Measurements from ENCODE around the gene RAB7A.

RAB7A gene

DNA sequence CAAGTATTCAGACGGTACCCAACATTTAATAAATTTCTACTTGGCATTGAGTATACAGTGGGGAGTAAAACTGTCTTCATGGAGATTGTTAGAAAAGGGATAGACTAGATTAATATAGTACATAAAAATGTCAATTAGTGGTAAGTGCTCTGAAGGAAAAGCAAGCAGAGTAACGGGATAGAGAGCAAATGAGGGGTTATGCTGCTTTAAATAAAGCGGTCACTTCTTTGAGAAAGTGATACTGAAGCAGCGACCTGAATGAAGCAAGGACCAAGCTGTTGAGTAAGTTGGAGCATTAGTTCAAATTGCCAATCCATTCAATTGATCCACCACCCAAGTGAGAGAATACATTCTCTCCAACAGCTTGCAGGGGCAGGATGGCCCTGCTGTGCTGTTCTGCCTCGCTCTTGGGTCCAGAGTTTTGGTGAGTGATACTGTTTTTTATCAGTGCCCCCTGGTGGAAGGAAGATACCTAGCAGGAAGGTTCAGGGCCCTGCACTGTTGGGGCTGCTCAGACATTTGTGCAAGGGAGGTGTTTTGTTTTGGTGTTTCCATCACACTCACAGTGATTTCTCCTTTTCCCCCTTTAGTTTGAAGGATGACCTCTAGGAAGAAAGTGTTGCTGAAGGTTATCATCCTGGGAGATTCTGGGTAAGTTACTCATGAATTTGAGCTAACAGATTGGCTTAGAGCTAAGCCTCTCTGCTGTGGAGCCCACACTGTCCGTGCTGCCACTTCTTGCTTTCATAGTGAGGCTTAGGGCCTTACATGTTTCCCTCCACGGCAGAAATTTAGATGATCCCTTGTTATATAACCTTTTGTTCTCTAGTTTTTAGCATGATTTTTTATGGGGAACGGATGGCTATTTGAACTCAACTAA lies 69.0 kb downstream of the RAB7A start:
- peak; percentile 59 for DNase-seq

DNA sequence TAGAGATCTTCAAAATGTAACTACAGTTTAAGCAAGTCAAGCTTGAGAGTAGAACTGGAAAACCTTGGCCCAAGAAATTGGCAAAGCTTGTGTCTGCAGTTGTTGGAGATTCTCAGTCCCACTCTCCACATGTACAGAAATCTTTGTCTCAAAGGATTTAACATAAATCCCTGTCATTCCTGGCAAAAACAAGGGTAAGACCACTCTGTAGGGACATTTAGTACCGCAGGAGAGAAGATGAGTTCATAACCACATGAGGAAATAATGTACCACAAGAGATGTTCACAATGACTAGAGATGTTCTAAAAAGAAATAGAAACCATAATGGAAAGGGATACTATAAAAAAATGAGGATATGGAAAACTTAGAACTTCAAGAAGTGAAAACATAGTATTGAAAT lies 73.7 kb downstream of the RAB7A start:
- DNase-seq, result no peak

- DNase-seq, result no peak
Measured at GRCh38 chr3:128800241-128801187, 74.5 kb downstream of the RAB7A start.

DNA sequence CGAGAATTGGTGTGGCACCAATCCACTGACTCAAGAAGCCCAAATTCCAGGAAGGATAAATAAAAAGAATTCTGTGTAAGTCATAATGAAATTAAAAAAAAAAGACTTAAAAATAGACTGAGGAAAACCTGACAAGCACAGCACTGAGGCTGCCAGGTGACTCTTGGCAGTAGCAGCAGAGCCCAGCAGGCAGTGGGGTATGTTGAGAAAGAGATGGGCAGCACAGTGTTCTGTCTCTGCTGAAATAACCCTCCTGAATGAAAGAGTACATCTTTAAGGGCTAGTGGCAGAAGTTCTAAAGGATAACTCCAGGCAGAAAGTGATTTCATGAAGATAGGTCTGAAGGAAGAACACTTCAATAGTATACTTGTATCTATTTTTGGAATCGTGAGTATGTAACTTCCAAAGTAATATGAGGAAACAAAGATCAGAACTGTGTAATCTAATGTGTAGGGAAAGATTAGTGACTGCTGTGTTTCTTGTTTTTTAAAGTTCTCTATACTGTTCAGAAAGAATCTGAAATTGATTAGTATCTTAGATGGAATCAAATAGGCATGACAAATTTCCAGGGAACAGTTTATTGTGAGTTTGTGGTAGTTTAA lies 75.9 kb downstream of the RAB7A start:
- DNase-seq, result no peak

- no peak for DNase-seq
Measured at GRCh38 chr3:128803307-128803706, 77.3 kb downstream of the RAB7A start.

DNA sequence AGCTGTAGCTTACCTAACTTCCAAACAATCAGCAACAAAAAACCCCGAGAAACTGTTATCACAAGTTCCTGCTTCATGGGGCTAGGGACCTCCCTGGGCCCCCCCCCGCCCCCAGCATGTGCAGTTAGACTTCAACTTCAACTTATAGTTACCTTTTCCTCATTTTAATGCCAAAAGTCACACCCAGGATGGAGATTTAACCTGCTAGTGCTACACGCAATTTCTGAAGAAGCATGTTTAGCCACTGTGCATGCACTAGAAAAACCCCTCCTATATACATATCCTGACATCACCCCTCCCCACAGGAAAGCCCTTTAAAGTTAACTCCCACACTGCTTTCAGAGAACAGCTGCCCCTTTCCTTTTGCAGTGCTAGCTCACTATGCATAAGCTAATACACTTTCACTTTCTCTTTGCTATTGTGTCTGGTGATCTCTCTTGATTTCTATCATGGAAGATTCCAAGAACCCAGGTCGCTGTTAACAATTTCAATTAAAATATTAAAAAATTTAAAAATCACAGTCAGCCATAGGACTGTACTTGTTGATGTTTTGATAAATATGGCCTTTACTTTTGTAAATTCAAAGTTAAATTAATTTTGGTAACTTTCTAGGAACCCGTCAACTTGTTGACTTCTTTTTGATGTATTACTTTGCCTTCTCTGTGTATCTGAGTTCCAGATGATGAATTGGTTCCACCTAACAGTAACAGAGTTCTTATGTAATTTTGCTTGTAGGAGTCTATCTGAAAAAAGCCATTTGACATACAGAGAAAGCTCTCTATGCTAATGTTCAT lies 78.2 kb downstream of the RAB7A start:
- DNase-seq, result peak; percentile 39

DNA sequence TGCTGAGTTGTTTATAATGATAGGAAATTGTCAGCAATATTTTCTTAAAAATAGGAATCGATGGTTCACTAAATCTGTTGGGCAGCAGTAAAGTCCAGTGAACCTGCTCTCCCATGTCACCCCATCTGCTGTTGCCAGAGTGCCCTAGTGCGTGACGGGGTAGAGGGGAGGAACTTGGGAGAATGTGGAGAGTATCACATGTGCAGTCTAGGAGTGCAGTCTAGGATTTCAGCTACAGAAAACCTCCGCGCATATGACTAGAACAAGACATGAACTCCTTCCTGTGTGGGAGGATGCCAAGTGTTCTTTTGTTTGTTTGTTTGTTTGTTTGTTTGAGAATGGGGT lies 78.8 kb downstream of the RAB7A start:
- no peak for DNase-seq

- DNase-seq, result no peak
Measured at GRCh38 chr3:128805772-128806171, 79.8 kb downstream of the RAB7A start.

DNA sequence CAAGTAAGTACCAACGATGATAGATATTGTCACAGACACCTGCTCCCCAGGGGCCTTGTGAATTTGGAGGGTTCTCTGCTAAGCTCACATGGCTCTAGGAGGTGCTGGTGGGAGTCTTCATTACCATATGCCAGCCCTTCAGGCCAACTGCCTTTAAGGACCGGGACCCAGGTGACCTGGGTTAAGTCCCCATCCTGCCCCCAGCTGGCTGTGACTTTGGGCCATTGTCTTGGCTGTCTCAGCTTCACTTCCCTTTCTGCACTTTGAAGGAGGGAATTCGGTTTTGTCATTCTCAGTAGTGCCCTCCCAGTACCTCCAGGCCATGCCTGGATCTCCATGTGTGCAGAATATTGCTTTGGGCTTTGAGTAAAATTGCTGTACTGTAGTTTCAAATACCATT lies 80.6 kb downstream of the RAB7A start:
- no peak for DNase-seq

DNA sequence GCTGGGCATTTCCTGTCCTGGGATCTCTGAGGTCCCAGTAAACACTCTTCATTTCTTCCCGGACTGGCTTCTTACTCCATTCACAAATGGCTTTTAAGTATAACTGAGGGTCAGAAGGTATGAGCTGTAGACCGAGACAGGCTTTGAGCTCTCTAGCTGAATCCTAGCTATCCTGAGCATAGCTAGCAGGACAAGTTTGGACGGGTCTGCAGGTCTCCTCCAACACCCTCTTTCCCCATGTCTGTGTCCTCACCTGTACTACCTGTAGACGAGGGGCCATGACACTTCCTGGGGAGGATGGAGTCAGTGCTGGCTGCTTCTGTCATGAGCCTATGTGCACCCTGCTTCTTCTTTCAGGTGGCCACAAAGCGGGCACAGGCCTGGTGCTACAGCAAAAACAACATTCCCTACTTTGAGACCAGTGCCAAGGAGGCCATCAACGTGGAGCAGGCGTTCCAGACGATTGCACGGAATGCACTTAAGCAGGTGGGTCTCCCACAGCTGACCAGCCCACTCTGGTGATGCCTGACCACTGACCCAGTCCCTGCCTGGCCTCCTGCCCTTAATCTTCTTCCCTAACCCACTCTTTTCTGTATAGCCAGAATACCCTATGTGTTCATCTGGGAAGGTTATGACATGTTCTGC lies 81.3 kb downstream of the RAB7A start:
- no peak for DNase-seq

DNA sequence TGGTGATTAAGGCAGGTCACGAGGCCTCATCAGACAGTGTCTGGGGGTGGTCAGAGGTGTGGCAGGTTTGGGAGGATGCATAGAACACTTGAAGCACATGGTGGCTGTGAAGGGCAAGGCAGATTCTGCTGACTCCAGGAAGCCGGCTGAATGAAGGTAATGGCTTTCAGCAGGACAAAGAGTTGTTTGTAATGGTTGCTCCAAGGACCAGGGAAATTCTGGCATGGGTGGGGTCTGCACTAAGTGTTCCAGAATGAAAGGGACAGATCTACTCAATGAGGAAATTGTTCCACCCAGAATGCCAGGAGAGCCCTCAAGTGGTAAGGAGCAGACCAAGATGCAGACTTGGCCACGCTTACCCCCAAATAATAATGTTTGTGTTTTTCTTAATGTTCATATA lies 82.7 kb downstream of the RAB7A start:
- DNase-seq, result no peak

DNA sequence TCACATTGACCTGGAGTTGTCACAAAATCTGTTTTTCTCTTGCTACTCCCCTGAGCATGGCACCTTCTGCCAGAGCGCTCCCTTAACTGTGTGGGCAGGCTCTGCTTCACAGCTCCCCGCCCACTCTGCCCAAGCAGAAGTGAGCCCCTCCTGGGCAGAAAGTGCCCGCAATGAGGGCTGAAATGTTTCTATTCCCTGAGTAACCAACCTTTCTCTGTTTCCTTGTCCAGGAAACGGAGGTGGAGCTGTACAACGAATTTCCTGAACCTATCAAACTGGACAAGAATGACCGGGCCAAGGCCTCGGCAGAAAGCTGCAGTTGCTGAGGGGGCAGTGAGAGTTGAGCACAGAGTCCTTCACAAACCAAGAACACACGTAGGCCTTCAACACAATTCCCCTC lies 87.1 kb downstream of the RAB7A start:
- DNase-seq, result no peak

DNA sequence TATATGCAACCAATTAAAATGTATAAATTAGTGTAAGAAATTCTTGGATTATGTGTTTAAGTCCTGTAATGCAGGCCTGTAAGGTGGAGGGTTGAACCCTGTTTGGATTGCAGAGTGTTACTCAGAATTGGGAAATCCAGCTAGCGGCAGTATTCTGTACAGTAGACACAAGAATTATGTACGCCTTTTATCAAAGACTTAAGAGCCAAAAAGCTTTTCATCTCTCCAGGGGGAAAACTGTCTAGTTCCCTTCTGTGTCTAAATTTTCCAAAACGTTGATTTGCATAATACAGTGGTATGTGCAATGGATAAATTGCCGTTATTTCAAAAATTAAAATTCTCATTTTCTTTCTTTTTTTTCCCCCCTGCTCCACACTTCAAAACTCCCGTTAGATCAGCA lies 88.1 kb downstream of the RAB7A start:
- no peak for DNase-seq

DNA sequence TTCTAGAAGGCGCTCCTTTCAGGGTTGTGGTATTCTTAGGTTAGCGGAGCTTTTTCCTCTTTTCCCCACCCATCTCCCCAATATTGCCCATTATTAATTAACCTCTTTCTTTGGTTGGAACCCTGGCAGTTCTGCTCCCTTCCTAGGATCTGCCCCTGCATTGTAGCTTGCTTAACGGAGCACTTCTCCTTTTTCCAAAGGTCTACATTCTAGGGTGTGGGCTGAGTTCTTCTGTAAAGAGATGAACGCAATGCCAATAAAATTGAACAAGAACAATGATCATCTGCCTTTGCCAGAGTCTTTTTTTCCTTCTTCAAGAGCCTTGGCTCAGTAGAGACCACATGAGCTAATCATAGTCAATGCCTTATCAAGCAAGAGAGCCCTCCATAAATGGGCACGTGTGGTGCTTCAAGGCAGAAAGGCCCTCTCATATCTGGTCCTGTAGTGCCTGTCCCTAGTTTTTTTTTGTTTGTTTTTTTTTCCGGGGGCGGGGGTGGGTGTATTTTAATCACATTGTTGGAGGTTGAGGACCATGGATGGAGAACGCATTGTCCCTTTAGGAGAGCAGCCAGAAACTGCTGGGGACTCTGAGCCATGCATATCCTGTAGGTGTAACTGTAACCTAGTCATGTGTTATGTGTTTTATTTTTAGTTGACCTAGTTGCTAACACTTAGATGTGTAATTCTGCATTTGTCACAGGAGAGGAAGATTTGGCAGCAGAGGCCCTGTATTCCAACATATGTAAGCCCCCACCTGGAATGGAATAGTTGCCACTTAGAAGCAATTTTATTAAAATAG lies 88.7 kb downstream of the RAB7A start:
- no peak for DNase-seq

DNA sequence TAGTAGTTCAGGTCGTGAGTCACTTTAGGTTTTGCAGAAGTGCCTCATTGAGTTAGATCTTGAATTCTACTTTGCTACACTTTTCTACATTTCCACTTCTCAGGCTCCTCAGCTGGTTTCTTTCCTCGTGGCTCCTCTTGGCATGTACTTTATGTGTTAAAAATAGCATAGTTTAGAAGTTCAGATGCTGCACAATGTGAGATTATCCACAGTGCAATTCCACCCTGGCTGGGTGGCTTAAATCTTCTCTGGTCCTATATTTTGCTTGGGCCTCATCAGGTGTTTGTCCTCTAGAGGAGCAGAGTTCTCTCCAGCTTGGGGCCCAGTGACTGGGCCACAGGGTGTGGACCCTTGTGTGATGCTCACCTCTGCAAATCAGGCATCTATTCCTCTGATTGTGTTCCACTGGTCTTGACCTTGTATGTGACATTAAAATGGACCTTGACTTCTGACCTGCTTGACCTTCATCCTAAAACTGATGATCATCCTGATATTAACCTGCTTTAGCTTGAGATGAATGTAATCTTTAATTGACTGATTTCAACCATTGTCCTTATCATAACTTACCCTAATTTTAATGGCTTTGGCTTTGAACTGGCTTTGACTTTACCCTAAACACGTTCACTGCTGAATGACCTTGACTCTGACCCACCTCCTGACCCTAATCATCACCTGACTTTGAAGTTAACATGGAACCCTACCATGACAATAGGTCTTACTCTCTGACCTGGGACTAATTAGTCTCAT lies 89.5 kb downstream of the RAB7A start:
- DNase-seq, result no peak

DNA sequence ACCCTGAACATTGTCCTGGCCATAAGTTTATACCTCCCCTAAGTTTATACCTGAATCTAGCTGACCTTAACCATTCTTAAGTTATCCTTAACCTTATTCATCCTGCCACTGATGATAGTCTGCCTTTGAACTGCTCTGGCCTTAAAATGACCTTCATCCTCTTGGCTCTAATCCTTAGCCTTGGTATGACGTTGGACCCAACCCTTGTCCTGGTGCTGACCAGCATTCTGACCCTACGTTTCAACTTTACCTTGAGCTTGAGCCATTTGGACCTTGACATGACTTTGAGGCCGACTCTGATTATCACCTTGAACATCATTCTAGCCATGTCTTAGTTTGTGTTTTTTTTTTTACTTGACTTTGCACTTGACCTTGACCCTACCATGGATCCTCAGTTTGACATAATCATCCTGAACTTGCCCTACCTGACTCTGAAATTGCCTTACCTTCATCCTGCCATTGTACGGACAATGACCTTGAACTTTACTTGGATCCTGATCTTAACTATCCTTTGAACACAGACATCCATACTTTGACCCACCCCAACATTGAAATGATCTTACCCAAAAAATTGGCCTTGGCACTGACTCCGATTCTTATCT lies 92.3 kb downstream of the RAB7A start:
- no peak for DNase-seq

DNA sequence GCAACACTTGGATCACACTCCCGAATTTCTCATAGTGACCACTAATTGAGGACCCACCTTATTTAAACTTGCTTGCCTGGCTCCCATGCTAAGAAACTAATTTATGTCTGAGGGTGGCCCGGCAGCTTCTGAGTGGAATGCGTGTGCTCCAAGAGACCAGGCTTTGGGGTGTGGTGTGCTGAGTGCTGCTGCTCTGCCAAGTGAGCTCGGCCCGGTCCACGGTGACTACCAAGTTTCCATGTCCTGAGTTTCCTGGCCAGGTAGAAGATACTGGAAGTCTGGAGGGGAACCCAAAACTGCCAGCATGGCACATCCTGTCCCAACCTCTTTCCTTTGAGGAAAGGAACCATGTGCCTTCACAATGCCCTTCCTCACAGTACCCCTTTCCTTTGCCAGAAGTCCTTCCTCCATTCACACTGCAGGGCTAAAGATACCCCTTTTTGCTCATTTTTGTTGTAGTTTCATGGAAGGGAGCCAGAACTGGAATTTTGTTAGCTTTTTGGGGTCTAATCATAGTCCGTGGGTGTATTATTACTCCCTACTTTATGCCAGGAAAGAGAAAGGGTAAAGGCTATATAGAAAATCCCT lies 94.4 kb downstream of the RAB7A start:
- no peak for DNase-seq

DNA sequence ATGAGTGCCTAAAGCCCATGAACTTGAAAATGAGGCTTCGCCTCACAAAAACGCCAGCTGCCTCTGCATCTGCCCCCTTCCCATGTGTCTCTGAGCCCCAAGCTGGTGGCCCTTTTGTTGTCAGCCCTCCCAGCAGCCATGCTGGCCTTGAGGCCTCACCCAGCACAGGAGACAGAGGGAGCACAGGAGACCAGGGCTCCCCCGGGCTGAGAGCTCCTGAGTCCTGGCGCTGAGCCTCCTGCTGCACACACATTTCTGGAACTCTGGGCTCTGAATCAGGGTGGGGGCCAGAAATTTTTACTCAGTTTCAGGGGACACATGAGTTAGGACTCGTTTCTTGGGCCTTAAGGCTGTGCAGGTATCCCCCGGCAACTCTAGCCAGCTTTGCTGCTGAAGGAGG lies 97.0 kb downstream of the RAB7A start:
- no peak for DNase-seq

DNA sequence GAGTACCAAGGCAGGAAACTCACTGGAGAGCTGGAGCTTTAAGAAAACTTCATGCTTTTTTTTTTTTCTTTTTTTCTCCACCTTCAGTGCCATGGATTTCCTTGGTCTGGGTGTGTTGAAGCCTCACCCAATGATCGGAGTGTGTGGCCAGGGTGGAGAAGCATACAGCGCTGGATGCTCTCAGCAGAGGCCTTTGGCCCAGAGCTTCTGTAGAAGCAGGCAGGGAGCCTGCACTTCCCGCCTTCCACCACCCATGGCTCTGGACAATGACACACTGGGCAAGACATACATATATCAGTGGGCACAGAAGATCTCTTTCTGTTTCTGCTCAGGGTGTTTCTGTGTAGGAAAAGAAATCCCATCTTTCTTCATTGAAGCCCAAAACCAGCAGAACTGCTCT lies 97.6 kb downstream of the RAB7A start:
- no peak for DNase-seq

All from activated CD8-positive, alpha-beta memory T cell treated with anti-CD3 and anti-CD28 coated beads, Interleukin-2, amount 50 U/mL, for 4 hours (primary cell).